Fibroblast of skin of abdomen (primary cell): ENCODE results near the gene PAX7. TPM values are rescaled to one million over a fixed set of nuclear protein-coding genes. Genes with fewer than 3 reads are reported as not detected.
"Not testable (repeated sequence)": the region's sequence is repeated elsewhere in the genome, so short reads cannot be mapped to it uniquely, and the experiment has no call there.

Experiments
- DNase-seq: peaks from one replicate; pipeline ENCODE4 v3.0.0-alpha.2; 2013
- polyA plus RNA-seq, 2 experiments: library from polyadenylated mRNA; unstranded; fragments of 120-200 nt; gene quantifications; one replicate each; pipeline ENCODE4 v1.2.1, GENCODE V29; 2013; ENCODE audit not compliant: insufficient read length in 2 of 2

The PAX7 gene
- 0.28 TPM for polyA plus RNA-seq (2013, experiment 1 of 2; ENCODE audit: insufficient read length)
- polyA plus RNA-seq (2013, experiment 2 of 2; ENCODE audit: insufficient read length) = 0.17 TPM

DNA sequence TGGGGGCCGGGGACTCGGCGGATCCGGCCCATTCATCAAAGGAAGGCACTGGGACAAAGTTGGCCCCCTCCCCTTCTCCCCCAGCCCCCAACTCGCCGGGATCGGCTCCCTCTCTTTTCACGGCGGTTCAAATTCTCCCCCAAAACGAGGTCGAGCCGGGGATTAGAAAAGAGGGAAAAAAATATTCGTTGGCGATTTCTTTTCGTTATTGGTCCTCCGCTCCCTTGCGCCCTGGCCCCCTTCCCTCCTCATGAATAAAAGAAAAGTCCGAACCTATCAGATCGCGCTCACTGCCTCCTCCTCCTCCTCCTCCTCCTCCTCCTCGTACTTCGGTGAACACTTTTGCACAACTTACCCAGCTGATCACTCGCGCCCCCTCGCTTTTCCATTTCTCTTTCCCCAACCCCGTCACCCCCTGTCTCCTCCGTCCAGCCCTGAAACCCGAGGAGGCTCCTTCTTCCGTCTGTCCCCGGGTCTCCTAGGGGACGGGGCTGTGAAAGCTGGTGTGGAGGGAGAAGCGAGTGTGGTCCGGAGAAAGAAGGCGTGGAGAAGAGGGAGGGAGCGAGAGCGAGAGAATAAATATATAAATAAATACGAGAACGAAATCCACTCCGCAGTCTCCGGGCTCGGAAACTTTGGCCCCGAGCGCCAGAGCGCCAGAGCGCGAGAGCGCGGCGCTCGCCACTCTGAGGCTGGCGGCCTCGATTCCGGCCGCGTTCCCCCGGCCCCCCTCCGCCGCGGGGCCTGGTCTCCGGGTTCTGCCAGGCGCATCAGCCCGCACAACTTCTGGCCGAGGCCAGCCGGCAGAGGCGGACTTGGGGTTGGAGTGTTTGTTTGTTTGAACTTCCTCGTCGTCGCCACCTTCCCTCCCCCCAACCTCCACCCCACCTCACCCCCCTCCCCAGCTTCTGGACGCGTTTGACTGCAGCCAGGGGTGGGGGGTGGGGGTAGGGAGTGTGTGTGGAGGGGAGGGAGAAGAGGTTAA is at the start of gene PAX7:
Gene PAX7 (plus strand): TSS at position 336 of the 985 bp plus-strand sequence. CDS start 758 bp downstream, outside the sequence.
- no peak for DNase-seq

DNA sequence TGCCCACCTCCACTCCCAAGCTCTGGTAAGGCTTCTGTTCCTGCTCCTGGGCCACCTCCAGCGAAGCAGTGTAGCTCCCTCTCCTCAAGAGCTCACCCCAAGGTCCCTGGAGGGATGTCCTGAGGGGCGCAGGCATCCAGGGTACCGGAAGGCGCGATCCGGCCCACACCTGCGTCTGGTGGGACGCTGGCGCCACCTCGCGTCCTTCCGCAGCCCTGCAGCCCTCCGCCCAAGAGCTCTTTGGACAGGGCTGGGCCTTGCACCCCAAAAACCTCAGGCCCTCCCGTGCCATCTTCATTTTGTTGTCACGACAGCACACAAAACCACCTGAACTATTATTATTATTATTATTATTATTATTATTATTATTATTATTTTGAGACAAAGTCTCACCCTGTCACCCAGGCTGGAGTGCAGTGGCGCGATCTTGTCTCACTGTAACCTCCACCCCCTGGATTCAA is 49.2 kb upstream of the PAX7 start:
- no peak for DNase-seq

DNA sequence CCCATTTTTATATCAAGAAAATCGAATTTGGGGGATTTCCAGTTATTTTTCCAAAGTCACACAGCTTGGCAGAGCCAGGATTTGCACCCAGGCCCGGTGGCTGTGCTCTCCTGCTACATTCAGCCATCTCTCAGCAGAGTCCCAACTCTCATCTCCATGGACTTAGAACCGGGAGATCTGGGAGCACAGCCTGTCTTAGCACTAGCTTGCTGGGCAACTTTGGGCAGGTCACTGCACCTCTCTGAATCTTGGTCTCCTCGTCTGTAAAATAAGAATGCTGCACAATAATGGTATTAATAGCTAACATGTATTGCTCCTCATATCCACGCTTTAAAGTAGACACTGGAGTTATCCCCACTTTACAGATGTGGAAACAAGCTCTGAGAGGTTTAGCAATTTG is 47.8 kb upstream of the PAX7 start:
- no peak for DNase-seq

DNA sequence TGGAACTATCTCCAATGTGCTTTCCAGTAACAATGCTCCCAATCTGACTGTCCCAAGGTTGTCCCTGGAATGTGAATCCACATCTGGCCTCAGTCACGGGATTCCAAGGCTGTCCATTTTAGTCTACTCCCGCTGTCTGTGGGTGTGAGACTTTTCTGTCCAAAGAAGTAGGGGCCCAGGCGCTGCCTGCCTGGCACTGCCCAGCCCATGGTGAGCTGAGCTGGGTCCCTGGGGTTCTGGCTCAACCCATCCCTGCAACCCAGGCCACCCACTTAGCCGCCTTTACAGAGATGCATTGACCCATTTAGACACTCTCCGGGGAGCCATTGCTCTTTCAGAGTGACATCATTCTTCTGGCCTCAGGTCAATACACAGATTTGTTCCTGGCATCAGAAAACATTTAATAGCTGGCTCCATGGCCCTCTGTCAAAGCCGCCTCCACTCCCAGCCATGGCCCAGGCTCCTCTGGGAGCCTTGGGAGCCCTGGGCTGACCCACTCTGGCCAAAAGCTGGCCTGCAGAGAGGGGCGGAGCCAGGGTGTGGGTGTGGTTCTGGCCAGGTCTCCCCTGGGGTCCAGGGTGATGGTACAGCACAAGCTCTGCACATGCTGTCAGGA is 47.2 kb upstream of the PAX7 start:
- no peak for DNase-seq

DNA sequence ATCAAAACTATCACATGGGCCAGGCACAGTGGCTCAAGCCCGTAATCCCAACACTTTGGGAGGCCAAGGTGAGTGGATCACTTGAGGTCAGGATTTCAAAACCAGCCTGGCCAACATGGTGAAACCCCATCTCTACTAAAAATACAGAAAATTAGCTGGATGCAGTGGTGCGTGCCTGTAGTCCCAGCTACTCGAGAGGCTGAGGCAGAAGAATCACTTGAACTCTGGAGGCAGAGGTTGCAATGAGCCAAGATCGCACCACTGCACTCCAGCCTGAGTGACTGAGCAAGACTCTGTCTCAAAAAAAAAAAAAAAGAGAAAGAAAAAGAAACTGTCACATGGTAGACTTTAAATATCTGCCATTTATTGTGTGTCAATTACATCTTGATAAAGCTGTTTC is 44.6 kb upstream of the PAX7 start:
- DNase-seq = not testable (repeated sequence)

DNA sequence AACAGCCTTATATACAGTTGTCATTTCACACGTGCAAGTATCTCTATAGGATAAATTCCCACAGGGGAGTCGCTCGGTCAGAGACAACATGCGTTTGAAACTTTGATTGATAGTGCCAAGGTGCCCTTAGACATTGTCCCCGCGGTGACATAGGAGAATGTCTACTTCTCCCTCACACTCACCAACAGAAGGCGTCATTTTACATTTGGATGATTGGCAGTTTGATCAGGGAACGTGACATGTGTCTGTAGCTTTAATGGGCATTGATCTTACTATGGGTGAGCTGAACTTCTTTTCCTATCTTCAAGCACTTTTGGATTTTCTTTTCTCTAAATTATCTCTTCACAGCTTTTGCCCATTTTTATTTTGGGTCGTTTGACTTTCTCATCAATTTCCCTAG is 42.6 kb upstream of the PAX7 start:
- no peak for DNase-seq

DNA sequence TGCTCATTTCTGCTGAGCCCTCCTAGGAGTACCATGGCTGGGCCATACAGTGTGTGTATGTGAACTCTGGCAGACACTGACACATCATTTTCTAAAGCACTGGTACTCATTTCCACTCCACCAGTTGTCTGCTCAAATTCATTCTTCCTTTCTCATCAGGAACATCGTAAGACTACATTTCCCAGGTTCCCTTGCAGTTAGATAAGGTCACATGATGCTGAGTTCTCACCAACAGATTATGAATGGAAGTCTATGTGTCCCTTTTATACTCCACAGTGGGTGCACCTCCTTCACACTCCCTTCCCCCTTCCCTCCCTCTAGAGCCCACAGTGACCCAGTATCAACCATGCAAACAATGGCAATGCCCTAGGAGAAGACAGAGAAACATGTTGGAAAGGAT is 38.3 kb upstream of the PAX7 start:
- no peak for DNase-seq

DNA sequence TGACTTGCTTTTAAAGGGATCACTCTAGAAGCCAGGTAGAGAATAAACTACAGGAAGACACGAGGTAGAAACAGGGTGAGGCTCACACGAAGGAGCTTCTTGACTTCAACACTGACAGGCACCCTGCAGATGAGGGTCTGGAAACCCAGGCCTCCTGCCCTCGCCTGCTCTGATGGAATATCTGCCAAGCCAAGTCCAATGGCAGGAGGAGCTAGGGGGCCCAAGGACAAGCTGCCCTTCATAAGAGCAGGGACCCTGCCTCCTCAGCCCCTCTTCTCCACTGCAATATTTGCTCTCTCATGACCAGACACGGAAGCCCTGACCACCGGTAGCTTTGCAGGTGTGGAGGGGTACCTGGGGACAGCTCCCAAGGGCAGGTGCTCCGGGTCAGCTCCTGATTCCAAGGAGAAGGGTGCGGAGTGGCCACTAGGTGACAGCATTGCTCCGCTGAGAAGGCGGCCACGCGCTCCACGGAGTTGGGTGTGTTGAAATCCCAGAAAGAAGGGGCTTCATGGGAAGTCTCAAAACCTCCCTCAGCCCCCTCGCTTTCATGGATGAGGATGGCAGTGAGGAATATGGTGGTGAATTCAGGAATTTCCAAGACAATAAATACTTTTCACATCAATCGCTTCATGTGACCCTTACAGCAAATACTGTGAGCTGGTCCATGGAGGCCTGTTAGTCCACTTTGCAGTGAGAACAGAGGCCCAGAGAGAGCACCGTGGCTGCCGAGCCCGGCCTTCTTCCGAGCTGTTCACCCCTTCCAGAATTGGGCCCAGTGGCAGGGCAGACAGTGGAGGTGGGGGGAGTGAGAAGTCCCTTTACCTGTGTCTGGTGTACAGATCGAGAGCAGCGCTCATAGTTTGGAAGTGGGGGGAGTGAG is 33.2 kb upstream of the PAX7 start:
- peak; percentile 21 for DNase-seq

DNA sequence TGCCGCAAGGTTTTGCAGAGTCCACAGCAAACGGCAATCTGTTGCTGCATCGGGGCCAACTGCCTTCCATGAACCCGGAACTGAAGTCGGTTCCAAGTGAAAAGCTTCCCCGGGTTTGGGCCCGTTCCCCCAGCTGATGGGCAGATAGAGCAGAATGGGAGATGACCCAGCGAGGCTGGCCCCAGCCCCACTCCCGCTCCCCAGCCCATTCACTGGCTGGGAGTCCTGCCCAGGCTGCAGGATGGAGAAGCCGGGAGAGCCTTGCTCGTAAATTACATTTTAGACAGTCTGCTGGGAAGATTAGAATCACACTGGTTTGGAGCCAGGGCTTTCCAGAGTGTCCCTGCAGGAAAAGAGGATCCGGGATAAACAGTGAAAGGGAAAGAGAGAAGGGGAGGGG is 31.6 kb upstream of the PAX7 start:
- no peak for DNase-seq

DNA sequence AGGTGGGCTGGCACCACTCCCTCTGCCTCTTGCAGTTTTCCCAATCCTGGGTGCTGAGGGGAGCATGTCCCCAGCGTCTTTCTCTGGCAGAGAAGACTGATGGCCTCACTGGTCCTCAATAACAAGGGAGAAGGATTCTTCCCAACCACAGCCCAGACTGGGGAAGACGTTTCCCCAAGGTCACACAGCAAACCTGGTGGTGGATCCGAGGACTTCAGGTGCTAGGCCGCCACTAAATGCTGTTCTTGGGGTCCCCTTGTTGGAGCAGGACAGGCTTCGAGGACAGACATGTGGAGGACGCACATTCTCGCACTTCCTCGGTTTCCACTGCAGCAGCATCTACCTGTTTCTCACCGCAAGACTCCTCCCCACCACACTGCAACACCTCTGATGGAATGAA is 30.9 kb upstream of the PAX7 start:
- no peak for DNase-seq

DNA sequence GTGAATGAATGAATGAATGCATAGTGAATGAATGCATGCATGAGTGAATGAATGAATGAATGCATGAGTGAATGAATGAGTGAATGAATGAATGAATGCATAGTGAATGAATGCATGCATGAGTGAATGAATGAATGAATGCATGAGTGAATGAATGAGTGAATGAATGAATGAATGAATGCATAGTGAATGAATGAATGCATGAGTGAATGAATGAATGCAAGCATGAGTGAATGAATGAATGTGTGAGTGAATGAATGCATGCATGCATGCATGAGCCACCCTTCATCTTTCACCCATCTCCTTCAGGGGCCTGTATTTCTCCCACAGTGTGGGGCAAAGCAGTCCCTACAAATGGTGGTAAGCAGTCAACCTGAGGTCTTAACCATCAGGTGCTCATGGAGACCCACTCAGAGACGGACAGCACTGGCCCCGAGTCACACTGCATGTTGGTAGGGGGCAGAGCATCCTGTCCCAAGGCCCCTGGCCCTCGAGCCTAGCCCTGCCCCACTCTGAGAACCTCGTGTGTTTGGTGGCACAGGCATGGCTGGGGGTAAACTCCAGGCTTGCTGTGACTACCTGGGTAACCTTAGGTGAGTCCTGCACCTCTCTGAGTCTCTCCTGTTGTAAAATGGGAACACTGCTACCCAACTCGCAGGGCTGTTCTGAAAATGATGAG is 28.0 kb upstream of the PAX7 start:
- DNase-seq = no peak

DNA sequence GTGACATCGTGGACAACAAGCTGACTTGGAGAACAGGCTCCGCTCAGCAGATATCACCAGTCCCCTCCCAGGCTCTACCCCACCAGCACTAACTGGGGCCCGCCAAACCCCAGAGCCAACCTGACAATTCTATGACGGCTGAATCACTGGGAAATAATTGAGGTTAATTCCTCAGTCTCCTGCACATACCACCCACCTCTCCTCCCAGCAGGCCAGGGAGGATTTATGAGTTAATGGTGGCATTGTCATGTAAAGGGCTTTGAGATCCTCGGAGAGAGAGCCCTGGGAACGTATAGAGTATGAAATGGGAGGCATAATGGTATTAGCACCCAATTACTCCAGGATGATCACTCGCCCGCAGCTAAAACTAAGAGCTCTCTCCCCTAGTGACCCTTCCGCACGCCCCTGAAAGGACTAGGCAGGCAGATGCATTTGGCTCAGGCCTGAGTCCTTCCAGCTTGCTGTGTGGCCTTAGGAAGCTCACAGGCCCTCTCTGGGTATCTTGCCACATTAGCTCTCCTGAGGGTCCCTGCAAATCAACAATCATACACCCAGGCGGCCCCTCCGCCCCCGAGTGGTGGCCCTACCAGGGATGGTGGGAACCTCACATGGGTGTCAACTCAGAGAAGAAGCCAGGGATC is 27.3 kb upstream of the PAX7 start:
- DNase-seq = no peak

DNA sequence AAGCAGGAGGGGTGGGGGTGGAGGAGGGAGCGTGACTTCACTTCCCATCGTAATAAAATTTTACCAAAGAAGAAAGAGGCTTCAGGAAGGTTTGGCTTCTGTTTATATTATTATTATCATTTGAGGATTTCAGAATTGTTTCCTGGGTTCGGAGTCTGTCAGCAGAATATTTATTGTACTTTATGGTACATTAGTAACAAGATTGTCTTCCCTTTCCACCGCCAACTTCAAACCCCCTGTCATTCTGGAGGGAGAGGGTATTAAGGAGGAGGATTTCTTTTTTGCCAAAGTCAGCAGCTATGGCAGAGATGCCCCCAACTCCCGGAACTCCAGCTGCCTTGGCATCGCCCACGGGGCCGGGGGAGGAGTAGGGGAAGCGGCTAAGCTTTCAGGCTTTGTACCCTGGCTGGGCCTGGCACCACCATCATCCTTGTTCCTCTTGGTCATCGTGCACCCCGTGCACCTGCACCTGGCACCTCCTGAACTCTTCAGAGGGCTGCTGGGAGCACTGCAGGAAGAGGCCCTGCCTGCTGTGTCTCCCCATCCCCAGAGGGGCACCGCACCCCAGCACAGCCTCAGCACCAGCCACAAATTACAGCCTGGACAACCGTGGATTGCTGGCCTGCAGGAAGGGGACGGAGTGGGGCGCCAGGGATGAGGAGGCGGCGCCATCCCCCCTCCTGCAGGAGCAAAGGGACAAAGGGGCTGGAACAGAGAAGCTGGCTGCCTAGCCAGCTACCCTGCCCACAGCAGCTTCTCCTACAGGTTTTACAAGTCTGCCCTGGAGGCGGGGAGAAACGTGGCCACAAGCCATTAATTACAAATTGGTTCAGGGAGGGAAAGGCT is 24.0 kb upstream of the PAX7 start:
- DNase-seq = no peak

DNA sequence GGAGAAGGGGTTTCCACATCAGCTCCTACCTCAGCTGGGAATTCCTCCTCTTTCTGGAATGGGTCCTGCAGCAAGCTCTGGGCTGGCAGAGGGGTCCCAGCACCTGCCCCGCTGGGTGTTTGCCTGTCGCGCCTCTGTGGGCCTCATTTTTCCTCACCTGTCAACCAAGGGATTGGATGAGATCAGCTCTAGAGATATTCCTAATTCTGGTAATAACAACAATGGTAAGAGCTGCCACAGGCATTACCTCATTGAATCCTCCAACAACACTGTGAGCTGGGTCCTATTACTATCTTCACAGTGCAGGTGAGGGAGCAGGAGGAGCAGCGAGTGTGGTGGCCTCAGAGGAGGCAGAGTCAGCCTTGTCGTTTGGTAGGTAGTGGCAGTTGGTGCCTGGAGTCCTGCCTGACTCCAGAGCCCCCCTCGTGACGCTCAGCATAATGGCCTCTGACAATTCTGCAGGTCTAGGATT is 23.3 kb upstream of the PAX7 start:
- no peak for DNase-seq

DNA sequence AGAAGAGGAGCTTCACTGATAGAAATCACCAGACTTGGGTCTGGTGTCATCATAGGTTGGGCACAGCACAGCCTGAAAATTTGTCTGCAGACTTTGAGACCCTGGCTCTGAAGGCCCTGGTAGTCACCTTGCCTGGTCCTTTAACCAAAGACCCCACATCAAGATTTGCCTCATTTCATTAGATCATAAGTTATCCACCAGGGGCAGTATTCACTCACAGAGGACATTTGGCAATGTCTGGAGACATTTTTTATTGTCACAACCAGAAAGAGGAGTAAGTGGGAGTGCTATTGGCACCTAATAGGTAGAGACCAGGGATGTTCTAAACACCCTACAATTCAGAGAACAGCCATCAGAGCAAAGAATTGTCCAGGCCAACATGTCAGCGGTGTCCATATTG is 22.1 kb upstream of the PAX7 start:
- DNase-seq = no peak

DNA sequence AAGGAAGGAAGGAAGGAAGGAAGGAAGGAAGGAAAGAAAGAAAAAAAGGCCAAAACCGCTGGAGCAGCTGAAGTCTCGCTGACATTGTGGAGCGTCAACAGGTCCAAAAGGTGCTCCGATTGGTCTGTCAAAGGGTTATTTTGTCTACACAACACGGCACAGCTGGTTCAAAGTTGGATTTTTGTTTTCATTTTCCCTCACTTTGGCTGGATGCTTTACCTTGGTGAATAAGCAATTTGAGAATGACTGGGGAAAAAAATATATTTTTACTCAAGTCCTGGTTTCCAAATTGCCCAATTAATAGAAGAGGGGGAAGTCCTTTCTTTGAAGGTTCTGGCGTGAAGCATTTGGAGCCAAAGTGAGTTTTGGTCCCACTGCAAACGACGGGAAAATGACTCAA is 19.3 kb upstream of the PAX7 start:
- DNase-seq = no peak

DNA sequence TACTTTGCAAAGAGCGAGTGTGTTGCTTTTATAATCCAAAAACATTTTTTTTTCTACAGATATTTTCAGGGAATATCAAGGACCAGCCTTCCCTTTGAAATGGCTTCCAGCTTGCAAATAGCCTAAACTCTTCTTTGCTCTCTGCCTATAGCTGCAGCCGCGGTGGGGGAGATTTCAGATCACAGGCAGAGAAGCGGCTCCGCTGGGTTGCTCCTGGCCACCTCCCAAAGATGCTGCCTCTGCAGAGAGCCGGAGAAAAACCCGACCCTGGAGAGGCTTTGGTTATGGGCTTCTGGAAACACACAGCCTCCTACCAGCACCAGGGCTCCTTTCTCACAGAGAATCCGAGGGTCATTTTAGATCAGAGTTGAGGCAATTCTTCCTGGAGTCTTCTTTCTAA is 18.6 kb upstream of the PAX7 start:
- DNase-seq = no peak

DNA sequence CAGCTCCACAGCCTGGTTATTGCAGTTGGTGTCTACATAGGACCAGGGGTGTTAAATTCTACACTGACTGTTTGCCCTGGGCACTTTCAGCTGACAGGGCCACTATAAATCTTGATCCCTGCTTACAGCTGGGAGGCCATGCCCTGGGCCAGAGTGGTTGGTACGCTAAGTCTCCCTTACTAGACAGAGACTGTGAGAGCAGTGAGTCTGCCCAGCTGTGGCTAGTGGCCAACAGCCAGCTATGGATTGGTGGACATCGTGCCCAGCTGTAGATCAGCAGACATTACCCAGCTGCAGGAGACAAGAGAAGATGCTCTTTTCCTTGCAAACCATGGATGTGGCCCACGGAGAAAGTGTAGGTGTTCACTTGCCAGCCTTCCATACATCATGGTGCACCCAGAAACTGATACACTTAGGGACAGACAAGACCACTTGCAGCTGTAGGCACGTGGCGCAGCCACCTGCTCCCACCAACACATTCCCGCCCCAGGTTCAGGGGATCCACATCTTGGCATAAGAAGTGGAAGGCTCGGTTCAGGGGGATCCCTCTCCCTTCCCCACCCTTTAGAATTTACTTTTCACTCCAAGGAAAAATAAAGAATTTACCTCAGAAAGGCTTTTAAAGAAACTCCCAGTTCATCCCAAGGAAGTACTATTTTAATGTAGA is 16.4 kb upstream of the PAX7 start:
- no peak for DNase-seq

DNA sequence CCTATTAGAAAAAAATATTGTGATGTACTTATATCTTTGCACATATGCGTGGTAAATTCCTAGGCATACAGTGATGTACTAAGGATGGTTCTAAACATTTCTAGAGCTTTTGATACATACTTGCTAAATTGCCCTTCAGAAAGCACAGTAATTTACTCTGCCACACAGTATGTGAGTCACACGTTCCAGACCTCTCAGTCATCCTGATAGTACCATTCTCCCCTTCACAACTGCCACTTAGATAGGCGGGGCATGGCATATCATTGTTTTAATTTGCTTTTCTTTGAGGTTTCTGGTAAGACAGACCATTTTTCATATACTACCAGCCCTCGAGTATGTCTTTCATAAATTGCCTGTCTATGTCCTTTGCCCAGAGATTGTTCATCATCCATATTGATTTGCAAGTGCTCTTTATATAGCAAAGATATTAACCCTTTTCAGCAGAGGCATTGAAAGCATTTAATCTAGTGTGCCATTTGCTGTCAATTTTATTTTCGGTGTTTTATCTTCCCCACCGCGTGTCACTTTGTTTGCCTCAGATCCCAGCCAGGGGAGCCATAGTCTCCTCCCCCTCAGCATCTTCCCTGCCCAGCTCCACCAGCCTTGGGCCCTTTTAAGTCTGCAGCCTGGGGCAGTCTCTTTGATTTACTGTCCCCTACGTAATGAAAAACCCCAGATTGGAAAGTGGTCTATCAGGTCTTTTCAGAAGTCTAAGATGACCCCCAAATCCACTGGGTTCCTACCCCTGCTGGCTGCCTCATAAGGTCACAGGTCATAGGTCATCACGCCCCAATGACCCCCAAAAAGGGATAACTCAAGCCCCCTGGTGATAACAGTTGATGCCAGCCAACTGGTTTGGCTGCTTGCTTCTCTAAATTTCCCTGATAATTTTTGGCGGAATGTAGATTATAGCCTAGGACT is 11.8 kb upstream of the PAX7 start:
- DNase-seq = no peak
